ENCODE results near the gene SEMA5B.

- TF ChIP-seq EZH2phosphoT487 (IDR thresholded peaks at IDR 0.05; ENCODE audit: borderline replicate concordance, low read length), result no peak
- TF ChIP-seq, protein P1, sequence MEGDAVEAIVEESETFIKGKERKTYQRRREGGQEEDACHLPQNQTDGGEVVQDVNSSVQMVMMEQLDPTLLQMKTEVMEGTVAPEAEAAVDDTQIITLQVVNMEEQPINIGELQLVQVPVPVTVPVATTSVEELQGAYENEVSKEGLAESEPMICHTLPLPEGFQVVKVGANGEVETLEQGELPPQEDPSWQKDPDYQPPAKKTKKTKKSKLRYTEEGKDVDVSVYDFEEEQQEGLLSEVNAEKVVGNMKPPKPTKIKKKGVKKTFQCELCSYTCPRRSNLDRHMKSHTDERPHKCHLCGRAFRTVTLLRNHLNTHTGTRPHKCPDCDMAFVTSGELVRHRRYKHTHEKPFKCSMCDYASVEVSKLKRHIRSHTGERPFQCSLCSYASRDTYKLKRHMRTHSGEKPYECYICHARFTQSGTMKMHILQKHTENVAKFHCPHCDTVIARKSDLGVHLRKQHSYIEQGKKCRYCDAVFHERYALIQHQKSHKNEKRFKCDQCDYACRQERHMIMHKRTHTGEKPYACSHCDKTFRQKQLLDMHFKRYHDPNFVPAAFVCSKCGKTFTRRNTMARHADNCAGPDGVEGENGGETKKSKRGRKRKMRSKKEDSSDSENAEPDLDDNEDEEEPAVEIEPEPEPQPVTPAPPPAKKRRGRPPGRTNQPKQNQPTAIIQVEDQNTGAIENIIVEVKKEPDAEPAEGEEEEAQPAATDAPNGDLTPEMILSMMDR (conservative IDR thresholded peaks at IDR 0.05; ENCODE audit: low read depth, low read length), result no peak
These were observed 69.6 kb downstream of the SEMA5B start for GRCh38 chr3:122957707-122958689.

All from PC-3 (cell line).